GM12873 (cell line): ENCODE data around the gene YIPF7.

Source experiments
- TF ChIP-seq, protein P1 (sequence below): IDR thresholded peaks from 2 replicates; pipeline ENCODE4 v1.5.1; 2012; ENCODE audit warnings: low read depth, mild to moderate bottlenecking, moderate library complexity, low read length, control low read depth; ENCODE audit not compliant: insufficient read depth; ENCODE audit errors: missing control alignments

Gene YIPF7

DNA sequence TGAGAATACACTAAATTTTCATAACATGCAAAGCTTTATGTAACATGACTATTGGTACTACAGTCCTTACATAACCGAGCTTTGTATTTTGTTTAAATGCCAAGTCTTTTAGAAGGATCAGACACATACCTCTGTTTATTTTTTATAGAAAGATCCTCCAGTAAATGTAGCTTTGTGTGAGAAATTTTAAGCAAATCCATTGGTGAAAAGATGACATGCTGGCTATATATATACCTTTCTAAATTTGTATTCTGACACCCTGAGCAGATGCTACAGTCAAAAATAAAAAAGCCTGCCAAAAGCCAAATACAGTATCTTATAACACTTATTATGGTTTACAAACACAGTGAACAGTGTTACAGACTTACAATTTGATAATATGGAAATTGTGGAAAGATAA is at the start of gene YIPF7:
TSS of gene YIPF7 (minus strand) at position 201 of the 400 bp plus-strand sequence. CDS start 1,525 bp downstream, outside the sequence.
- TF ChIP-seq, protein P1, sequence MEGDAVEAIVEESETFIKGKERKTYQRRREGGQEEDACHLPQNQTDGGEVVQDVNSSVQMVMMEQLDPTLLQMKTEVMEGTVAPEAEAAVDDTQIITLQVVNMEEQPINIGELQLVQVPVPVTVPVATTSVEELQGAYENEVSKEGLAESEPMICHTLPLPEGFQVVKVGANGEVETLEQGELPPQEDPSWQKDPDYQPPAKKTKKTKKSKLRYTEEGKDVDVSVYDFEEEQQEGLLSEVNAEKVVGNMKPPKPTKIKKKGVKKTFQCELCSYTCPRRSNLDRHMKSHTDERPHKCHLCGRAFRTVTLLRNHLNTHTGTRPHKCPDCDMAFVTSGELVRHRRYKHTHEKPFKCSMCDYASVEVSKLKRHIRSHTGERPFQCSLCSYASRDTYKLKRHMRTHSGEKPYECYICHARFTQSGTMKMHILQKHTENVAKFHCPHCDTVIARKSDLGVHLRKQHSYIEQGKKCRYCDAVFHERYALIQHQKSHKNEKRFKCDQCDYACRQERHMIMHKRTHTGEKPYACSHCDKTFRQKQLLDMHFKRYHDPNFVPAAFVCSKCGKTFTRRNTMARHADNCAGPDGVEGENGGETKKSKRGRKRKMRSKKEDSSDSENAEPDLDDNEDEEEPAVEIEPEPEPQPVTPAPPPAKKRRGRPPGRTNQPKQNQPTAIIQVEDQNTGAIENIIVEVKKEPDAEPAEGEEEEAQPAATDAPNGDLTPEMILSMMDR = no peak

GRCh38 chr4:44701037-44701436 is 49.6 kb upstream of the YIPF7 start:
- TF ChIP-seq, protein P1 = no peak

DNA sequence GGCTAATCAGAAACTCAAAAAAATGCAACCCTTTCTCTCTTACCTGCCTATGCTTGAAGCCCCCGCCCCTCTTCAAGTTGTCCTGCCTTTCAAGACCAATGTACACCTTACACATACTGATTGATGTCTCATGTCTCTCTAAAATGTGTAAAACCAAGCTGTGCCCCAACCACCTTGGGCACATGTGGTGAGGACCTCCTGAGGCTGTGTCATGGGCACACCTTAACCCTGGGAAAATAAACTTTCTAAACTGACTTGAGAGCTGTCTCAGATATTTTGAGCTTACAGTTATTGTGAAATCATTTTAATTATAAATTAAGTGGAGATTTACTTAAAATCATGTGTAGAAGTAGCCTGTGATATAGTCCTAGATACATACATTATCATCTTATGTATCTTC is 49.0 kb upstream of the YIPF7 start:
- TF ChIP-seq, protein P1 = no peak

GRCh38 chr4:44684648-44685047 is 33.2 kb upstream of the YIPF7 start:
- TF ChIP-seq, protein P1 = no peak

GRCh38 chr4:44679060-44679459 is 27.6 kb upstream of the YIPF7 start:
- TF ChIP-seq, protein P1 = no peak

GRCh38 chr4:44678094-44679041 is 26.9 kb upstream of the YIPF7 start, which contains the start of gene GUF1:
TSS of gene GUF1 (plus strand) at chr4:44678420. CDS start at chr4:44678623, 203 bp downstream.
- TF ChIP-seq, protein P1 = no peak

DNA sequence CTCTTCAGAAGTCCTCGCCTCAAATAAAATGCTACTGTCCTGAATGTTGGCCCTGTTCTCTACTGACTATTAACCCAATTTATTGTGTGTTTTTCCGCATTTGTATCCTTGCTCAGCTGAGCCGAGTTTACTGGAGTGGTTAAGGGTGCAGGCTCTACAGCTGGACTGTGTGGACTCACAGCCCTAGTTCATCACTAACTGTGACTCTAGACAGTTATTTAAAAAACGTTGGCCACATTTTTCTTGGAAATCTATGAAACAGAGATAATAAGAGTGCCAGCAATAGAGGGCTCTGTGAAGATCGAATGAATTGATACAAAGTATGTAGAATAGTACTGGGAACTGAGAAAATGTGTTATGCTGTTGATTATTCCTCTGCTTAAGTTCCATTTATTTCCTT is 23.9 kb upstream of the YIPF7 start:
- TF ChIP-seq, protein P1 = no peak
